GM18520 (cell line): ENCODE results near the gene DMXL2.
"Not testable (repeated sequence)": the region's sequence is repeated elsewhere in the genome, so short reads cannot be mapped to it uniquely, and the experiment has no call there.

Source experiments
- ATAC-seq: cut with Tn5 transposase; IDR thresholded peaks from one replicate; pipeline ENCODE4 v1.9.1; 2021; ENCODE audit not compliant: unreplicated experiment

DMXL2 gene

DNA sequence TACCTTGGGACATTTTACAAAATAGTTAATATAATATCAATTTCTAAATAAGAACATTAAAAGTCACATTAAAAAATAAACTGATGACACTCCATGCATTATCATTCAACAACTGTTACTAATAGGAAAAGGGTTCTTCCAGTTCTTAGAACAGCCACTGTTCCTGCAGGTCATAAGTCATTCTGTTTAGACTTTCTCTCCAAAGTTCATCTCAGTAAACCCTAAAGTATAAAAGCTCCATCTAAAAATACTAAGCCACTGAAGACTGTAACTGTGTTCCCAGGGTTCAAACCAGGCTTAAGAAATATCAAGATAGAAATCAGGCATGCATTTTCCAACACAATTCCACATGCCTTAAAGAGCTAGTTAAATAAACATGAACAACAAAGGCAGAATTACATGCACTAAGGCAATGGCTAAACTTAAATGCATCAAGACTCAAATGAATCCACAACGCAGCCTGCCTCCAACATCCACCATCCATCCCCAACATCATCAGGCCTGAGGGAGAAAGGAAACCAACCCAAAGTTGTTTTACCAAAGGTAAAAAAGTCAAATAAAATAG, 46.2 kb downstream of the DMXL2 start:
- no peak for ATAC-seq

DNA sequence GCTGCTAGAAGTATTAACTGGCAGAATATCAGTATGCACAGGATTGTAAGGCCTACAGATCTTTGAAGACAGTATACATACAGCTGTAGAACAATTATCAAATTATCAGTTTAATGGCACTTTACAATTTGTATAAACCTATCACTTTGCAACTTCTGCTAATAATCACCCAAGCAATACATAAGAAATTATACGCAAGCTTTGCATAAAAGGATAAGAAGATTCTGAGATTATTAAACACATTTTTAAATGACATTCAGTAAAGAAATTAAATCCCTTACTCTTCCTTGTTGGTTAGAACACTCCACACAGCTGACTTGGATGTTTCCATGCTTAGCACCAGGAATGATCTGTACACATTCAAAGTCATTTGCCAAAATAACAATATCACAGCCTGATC, 46.8 kb downstream of the DMXL2 start:
- ATAC-seq, result no peak

DNA sequence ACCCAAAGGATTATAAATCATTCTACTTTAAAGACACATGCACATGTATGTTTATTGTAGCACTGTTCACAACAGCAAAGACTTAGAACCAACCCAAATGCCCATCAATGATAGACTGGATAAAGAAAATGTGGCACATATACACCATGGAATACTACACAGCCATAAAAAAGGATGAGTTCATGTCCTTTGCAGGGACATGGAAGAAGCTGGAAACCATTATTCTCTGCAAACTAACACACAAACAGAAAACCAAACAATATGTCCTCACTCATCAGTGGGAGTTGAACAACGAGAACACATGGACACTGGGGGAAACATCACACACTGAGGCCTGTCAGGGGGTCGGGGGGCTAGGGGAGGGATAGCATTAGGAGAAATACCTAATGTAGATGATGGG, 49.2 kb downstream of the DMXL2 start:
- ATAC-seq, result not testable (repeated sequence)

DNA sequence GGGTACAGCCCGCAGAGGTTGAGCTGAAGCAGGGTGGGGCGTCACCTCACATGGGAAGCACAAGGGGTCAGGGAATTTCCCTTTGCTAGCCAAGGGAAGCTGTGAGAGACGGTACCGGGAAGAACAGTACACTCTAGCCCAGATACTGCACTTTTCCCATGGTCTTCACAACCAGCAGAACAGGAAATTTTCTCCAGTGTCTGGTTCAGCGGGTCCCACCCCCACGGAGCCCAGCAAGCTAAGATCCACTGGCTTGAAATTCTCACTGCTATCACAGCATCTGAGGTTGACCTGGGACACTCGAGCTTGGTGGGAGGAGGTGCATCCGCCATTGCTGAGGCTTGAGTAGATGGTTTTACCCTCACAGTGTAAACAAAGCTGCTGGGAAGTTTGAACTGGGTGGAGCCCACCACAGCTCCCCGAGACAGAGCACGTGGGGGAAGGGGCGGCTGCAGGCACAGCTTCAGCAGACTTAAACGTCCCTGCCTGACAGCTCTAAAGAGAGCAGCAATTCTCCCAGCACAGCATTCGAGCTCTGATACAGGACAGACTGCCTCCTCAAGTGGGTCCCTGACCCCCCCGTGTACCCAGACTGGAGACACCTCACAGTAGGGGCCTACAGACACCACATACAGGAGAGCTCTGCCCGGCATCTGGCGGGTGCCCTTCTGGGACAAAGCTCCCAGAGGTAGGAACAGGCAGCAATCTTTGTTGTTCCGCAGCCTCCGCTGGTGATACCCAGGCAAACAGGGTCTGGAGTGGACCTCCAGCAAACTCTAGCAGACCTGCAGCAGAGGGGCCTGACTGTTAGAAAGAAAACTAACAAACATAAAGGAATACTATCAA, 53.4 kb downstream of the DMXL2 start:
- ATAC-seq, result not testable (repeated sequence)

DNA sequence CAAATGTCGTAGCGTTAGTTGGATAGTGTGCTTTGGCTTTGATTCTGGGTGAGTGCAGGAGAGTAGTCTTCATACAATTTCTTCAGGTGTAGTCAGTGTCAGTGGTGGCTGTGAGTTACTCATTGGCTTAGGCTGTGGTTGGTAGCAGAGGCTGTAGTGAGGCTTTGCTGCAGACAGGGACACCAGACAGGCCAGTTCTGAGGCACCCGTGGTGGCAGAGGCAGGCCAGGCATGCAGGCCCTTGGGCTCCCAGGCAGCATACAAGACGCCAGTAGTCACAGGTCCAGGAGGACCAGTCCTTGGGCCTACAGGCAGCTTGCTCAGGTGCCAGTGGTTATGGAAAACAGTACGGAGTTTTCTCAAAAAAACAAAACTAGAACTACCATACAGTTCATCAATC, 61.3 kb downstream of the DMXL2 start:
- ATAC-seq, result no peak

DNA sequence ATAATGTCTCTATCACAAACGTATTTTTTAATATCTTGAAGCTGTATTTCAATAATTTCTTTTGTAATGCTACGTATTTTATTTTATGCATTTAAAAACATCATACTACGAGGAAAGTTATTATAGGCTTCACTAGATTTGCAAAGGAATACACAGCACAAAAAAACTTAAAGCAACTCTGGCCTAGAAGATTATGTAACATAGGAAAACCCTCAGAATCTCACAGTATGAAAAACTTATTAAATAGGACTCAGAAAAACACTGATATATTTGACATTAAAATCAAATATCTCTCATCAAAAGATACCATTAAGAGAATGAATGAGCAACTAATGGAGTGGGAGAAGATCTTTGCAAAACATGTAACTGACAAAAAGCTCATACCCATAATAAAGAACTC, 63.7 kb downstream of the DMXL2 start:
- no peak for ATAC-seq

DNA sequence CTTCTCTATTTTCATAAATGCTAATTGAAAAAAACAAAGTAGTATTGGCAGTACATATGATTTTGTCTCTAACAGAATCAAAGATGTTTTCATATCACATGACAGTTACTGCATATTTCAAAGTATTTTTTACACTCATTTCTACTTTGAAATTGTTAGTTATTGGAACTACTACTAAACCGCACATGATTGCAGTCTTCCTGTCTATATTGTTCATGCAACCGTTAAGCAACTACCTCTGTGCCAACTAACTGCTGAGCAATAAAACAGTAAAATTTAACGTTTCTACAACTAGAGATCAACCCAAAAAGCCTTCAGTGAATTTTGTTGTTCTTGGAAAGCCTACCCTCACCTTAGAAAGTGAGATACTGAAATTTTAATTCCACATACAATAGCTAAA, 64.2 kb downstream of the DMXL2 start:
- no peak for ATAC-seq

DNA sequence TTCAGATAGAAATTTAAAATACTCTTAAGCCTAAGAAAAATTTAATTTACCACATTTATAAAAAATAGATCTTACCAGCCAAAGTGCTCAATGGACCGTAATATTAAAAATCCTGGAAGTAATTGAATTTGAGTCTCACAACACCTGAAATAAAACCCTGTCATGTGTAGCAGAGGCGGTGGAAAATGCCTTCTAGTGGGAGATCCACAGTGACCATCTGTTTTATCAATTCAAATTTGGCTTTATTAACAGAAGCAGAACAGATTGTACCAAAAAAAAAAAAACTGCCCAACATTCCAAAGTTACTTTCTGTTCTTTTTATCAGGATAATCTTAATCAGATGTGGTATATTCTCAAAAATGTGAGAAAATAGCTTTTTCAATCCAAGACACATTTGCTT, 71.7 kb downstream of the DMXL2 start:
- no peak for ATAC-seq

DNA sequence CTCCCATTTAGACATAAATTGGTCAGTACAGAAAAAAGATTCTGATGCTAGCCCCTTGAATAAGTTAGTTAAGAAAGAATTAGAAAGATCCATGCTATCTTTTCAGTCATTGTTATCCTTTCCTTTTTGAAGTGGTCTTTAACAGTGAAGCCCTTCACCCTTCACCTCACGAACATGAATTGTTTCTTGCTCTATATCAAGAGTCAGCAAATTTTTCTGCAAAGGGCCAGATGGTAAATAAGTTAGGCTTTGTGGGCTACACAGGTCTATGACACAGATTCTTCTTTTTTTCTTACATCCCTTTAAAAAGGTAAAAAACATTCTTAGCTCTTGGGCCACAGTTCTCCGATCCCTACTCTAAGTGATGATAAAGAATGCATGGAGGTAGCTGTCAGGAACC, 74.9 kb downstream of the DMXL2 start:
- no peak for ATAC-seq

DNA sequence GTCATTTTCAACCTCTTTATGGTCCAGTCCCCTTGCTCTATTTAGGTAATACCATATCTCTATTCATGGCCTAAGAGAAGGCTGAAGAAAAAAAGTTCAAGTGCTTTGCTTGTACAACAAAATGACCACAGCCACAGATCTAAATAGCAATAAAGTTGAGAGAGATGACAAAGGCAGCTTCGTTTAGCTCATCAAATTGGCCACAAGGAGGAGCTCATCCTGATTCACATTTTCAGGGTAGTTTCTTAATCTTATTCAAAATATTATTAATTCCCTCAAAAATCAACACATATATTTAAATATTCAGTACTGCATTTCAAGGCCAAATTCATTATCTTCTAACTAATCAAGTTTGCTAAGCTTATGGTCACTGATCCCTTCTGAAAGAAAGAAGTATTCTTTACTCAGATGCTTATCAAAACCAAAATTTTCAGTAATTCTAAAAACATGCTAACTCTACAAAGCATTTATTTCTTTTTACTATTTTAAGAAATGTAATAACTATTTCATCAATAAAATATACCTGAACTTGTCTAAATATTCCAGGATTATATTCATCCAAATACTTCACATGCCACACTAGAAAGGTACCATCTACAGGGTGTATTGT, 85.5 kb downstream of the DMXL2 start:
- no peak for ATAC-seq

DNA sequence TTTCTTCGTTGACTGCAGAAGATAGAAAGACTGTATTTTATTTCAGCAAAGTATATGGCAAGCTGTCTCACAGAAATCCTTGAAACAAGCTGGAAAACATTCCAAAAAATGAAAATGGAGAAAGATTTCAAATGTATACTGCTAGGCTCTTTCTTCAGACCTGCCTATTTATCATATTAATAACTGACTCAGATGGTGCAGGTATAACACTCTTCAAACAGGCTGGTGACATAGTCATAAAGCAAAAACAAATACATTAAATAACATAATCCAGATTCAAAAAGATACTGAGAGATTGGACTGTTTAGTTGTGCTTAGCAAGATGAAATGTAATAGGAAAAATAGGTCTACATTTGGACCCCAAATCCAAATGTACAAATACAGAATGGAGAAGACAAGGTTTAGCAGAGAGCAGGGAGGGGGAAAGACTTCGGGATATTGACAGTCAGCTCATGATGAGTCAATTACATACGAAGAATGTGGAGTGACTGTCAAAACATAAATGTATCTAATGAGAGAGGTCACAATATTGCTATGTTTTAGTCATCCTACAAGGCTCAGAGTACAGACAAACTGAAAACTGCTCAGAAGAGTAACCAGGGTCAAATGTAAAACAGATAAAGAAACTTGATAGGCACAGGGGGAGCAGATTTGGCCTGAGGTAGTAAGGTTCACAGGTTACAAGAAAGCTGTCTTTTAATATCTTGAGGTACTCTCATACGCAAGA, 88.7 kb downstream of the DMXL2 start:
- ATAC-seq, result no peak

DNA sequence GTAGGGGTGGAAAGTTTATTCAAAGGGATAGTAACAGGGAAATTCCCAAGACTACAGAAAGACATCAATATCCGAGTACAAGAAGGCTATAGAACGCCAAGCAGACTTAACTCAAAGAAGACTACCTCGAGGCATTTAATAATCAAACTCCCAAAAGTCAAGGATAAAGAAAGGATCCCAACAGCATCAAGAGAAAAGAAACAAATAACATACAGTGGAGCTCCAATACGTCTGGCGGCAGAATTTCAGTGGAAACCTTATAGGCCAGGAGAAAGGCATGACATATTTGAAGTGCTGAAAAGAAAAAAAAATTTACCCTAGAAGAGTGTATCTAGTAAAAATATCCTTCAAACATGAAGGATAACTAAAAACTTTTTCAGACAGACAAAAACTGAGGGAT, 95.6 kb downstream of the DMXL2 start:
- ATAC-seq, result no peak

DNA sequence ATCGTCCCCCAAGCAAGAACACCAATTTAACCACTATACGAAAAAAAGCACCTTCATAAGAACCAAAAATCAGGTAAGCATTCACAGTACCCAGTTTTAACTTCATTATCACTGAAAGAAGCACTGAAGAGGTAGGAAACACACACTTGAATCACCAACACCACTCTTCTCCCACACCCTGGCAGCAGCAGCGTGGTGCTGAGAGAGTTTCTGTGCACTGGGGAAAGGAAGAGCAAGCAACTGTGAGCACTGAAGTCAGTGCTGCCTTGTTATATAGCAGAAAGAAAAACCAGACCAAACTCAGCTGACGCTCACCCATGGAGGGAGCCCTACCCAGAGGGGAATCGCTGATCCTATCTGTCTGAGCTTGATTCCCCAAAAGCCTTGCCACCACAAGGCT, 98.2 kb downstream of the DMXL2 start:
- ATAC-seq, result no peak

DNA sequence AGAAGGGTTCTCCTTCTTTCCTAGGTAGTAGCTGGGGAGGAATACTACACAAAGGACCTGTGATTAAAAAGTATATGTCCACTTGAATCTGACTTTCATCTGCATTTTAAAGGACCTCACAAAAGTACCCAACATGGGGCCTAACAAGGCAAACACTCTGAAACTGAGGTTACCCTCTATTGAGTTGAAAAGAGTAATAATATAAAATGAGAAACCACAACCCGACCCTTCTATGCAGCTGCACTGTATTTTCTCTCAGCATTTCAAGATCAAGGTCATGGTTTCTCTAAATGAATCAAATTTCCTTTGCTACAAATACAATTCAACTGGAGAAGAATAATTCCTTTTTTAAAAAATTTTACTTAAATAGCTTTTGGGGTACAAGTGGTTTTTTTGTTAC, 106.3 kb downstream of the DMXL2 start:
- no peak for ATAC-seq

DNA sequence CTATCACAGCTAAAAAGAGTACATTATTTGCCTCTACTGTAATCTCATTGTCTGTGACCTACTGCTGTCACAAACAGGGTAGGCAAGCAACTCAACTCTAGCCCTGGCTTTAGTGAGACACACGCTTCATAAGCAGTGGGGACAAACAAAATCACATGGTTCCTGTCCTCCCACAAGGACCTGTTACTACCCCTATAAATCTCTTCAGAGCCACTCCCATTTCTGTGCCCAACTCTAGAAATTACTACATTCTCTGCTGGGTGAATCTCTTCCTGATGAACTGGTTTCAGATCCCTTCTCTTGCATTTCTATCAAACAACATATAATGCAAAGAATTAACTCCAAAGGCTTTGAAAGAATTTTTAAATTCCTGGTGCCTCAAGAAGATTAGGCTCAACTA, 117.3 kb downstream of the DMXL2 start:
- ATAC-seq, result no peak

DNA sequence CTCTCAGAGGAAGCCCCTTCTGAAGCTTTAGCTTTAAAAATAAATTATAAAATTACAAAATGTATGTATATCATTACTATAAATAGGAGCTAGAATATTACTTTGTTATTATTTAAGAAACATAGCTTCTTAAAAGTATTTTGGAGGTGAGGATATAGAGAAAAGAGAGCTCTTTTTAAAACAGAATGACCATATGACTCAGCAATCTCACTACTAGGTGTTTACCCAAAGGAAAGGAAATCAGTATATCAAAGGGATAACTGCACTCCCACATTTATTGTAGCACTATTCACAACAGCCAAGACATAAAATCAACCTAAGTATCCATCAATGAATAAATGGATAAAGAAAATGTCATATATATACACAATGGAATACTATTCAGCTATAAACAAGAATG, 119.6 kb downstream of the DMXL2 start:
- ATAC-seq, result no peak

DNA sequence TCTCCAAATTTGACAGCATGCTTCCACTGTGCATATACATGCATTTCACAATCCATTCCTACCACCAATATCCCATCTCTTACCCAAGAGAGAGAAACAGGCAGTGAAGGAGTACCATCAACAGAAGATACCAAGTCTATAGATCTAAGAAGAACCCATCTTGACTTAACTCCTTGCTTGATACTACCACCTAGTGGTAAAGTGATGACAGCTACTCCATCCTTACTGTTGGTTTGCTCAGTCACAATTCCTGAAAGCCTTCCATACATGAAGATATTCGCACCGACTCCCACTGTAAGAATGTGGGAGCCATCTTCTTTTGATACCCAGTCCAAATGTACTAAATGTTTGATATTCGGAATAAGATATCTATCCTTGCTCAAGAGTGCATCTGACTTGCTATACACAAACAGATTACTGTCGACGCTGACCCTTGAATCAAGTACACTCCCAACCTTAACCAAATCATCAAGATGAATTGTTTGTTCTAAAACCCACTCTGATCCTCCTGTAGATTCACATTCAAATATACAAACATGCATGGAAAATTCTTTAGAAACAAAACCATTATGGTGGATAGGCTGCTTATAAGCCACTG, 123.1 kb downstream of the DMXL2 start:
- no peak for ATAC-seq

DNA sequence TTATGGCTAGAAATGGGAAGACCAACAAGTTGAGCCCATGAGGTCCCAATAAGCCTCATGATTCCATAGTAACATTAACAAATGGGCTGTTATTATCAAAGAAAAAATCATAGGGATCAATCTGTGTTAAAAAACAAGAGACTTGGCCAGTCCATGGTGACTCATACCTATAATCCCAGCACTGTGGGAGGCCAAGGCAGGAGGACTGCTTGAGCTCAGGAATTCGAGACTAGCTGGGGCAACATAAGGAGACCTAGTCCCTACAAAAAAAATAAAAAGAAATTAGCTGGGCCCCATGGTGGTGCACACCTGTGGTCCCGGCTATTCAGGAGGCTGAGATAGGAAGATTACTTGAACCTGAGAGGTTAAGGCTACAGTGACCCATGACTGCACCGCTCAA, 124.8 kb downstream of the DMXL2 start:
- no peak for ATAC-seq

DNA sequence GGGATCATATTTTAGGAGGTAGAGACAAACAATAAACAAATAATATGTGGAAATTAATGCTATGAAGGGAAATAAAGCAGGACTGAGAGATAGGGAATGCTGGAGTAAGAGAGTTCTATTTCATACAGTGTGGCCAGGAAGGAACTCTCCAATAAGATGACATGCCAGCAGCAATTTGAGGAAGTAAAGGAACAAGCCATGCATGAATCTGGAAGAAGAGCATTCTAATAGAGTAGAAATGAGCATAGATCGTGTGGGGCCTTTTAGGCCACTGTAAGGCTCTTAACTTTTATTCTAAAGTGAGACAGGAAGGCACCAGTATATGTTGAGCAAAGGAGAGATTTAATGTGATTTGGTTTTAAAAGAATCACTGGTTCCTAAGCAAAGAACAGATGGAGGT, 126.3 kb downstream of the DMXL2 start:
- ATAC-seq, result no peak

DNA sequence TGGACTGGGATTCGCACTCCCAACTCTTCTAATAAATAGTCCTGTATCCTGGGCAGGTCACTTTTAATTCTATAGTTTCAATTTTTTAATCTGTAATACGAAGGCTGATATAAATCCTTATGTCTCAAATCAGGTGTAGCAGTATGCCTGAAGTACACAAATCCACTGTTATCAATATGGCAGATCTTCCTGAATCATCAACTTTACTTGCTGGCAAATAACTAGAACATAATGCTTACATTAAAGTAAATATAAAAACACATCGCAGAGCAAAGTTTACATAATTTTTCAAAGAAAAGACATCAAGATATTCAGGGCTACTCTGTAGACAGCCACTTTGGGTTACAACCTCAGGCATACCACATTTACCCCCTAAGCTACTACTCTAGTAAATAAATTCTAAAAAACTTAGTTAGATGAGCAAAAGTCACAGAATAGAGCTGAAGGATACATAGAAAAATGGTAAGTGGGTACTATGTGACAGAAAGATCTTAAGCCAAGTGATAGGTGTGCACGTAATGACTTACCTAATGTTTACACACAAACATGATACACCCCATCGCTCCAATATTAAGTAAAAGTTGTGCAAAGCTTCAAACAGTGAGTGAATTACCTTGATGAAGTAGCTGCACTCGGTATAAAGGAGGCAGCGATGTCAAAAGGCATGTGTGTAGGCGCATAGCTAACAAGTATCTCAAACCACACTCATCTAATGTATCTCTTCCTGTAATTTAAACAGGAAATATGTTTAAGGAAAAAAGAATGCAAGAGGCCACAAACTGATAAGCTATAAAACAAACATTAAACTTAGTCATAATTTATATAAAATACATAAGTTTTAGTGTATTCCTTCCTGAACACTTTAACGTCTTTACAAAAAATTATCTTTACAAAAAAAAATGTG, 127.9 kb downstream of the DMXL2 start:
- ATAC-seq, result no peak
